IMR-90 (cell line): ENCODE data around the gene GDF9. TPM values are rescaled to one million over a fixed set of nuclear protein-coding genes. Genes with fewer than 3 reads are reported as not detected.

Experiments
- ATAC-seq: fragments of 200-7000 bp; cut with Tn5 transposase; 2 replicates; pipeline ENCODE4 v1.9.1; 2020; ENCODE audit warnings: low read depth, mild to moderate bottlenecking, moderate library complexity
- BruUV-seq: library from RNA; stranded (reverse); fragments of 400-500 nt; replicated peaks from 2 replicates; lab custom pipeline; 2021; lab: Mats Ljungman, UMichigan
- CTCF ChIA-PET: fragments of 300-600 bp; formaldehyde crosslinking; extraction: SDS; loops from one replicate; lab custom pipeline; 2021; ENCODE audit warnings: antibody characterized with exemption; lab: Yijun Ruan, JAX
- POLR2A ChIA-PET: fragments of 300-600 bp; sonication (Branson Sonifier 250); formaldehyde crosslinking; loops from one replicate; lab custom pipeline; 2022; ENCODE audit warnings: antibody characterized with exemption; ENCODE audit not compliant: unreplicated experiment; lab: Charles Lee
- DNase-seq: peaks from one replicate; pipeline ENCODE4 v3.0.0; 2013
- H2AFZ ChIP-seq: replicated peaks from 2 replicates; pipeline ENCODE3; 2013; ENCODE audit warnings: low read length, mild to moderate bottlenecking; ENCODE audit not compliant: poor library complexity
- H2AK5ac ChIP-seq: 2 replicates; pipeline ENCODE4 v1.6.1; 2013; ENCODE audit warnings: low read depth, low read length, inconsistent platforms
- H2AK9ac ChIP-seq: replicated peaks from 2 replicates; pipeline ENCODE3; 2013; ENCODE audit warnings: mild to moderate bottlenecking, low read depth, low read length, moderate library complexity; ENCODE audit not compliant: poor library complexity
- H2BK120ac ChIP-seq: 2 replicates; pipeline ENCODE4 v1.6.1; 2013; ENCODE audit warnings: low read depth, low read length, inconsistent platforms
- H2BK15ac ChIP-seq: 3 replicates; pipeline ENCODE4 v1.6.1; 2013; ENCODE audit warnings: low read depth, low read length, inconsistent platforms
- H2BK20ac ChIP-seq: 2 replicates; pipeline ENCODE4 v1.6.1; 2013; ENCODE audit warnings: low read depth, mild to moderate bottlenecking, inconsistent platforms, low read length, moderate library complexity
- H2BK5ac ChIP-seq: 2 replicates; pipeline ENCODE4 v1.6.1; 2013; ENCODE audit warnings: mild to moderate bottlenecking, low read depth, low read length, inconsistent platforms; ENCODE audit not compliant: poor library complexity, severe bottlenecking
- H3K14ac ChIP-seq: replicated peaks from 2 replicates; pipeline ENCODE4 v1.6.1; 2013; ENCODE audit warnings: low read depth, low read length, inconsistent platforms
- H3K18ac ChIP-seq: 2 replicates; pipeline ENCODE4 v1.6.1; 2013; ENCODE audit warnings: low read depth, low read length, control low read depth
- H3K23ac ChIP-seq: 2 replicates; pipeline ENCODE4 v1.6.1; 2013; ENCODE audit warnings: low read depth, low read length, inconsistent platforms
- H3K27ac ChIP-seq: 2 replicates; pipeline ENCODE4 v1.5.1; 2013; ENCODE audit warnings: mild to moderate bottlenecking, control low read depth, low read length; ENCODE audit not compliant: insufficient read depth
- H3K27me3 ChIP-seq: 2 replicates; pipeline ENCODE4 v1.6.1; 2013; ENCODE audit warnings: low read length; ENCODE audit not compliant: control insufficient read depth, insufficient read depth
- H3K36me3 ChIP-seq: 2 replicates; pipeline ENCODE4 v1.6.1; 2013; ENCODE audit warnings: low read length, mixed read lengths; ENCODE audit not compliant: control insufficient read depth, insufficient read depth
- H3K4ac ChIP-seq: 2 replicates; pipeline ENCODE4 v1.6.1; 2013; ENCODE audit warnings: low read depth, low read length, inconsistent platforms
- H3K4me1 ChIP-seq: 2 replicates; pipeline ENCODE4 v1.6.1; 2013; ENCODE audit warnings: low read length, mixed read lengths; ENCODE audit not compliant: control insufficient read depth, insufficient read depth
- H3K4me2 ChIP-seq: 2 replicates; pipeline ENCODE4 v1.6.1; 2013; ENCODE audit warnings: low read depth, mild to moderate bottlenecking, control low read depth, low read length, moderate library complexity
- H3K4me3 ChIP-seq: 2 replicates; pipeline ENCODE4 v1.5.1; 2013; ENCODE audit warnings: low read depth, mild to moderate bottlenecking, control low read depth, low read length, moderate library complexity; ENCODE audit not compliant: insufficient read depth
- H3K56ac ChIP-seq: 2 replicates; pipeline ENCODE4 v1.6.1; 2013; ENCODE audit warnings: low read length, inconsistent platforms; ENCODE audit not compliant: insufficient read depth; ENCODE audit errors: extremely low read depth
- H3K79me1 ChIP-seq, 2 experiments: 2 replicates each; pipeline ENCODE4 v1.6.1; 2013; ENCODE audit warnings: low read length in 2 of 2, inconsistent platforms in 1 of 2, low read depth in 1 of 2
- H3K9ac ChIP-seq: 2 replicates; pipeline ENCODE4 v1.6.1; 2013; ENCODE audit warnings: low read depth, low read length, control low read depth
- H3K9me1 ChIP-seq: 2 replicates; pipeline ENCODE4 v1.6.1; 2013; ENCODE audit warnings: low read length, inconsistent platforms; ENCODE audit not compliant: insufficient read depth
- H3K9me3 ChIP-seq: 2 replicates; pipeline ENCODE4 v1.6.1; 2013; ENCODE audit warnings: low read length; ENCODE audit not compliant: control insufficient read depth, insufficient read depth
- H4K20me1 ChIP-seq: 2 replicates; pipeline ENCODE4 v1.6.1; 2013; ENCODE audit warnings: low read length, inconsistent platforms; ENCODE audit not compliant: insufficient read depth
- H4K5ac ChIP-seq: 2 replicates; pipeline ENCODE4 v1.6.1; 2013; ENCODE audit warnings: mild to moderate bottlenecking, low read depth, low read length, control low read depth
- H4K8ac ChIP-seq, 2 experiments: 2 replicates each; pipeline ENCODE4 v1.6.1; 2013; ENCODE audit warnings: low read depth in 2 of 2, low read length in 2 of 2, control low read depth in 1 of 2, inconsistent platforms in 1 of 2
- H4K91ac ChIP-seq: 2 replicates; pipeline ENCODE4 v1.6.1; 2013; ENCODE audit warnings: low read depth, low read length, inconsistent platforms; ENCODE audit not compliant: insufficient read depth
- CEBPB ChIP-seq: IDR thresholded peaks from 2 replicates; pipeline ENCODE4 v1.6.1; 2012; ENCODE audit warnings: low read depth, low read length, improper control_type of control experiment
- FOS ChIP-seq: fragments of 150-350 bp; IDR thresholded peaks from 2 replicates; pipeline ENCODE4 v1.6.1; 2016; ENCODE audit warnings: low read depth, low read length
- NFE2L2 ChIP-seq: fragments of 150-350 bp; IDR thresholded peaks from 2 replicates; pipeline ENCODE4 v1.6.1; 2016; ENCODE audit warnings: low read depth, mild to moderate bottlenecking, low read length
- RAD21 ChIP-seq: IDR thresholded peaks from 2 replicates; pipeline ENCODE4 v1.6.1; 2012; ENCODE audit warnings: low read length, improper control_type of control experiment
- USF2 ChIP-seq: fragments of 150-350 bp; IDR thresholded peaks from 2 replicates; pipeline ENCODE4 v1.6.1; 2017; ENCODE audit warnings: mild to moderate bottlenecking, antibody characterized with exemption, low read length, low read depth
- WGBS, 2 experiments: methylation state at CpG; one replicate each; pipeline versions ENCODE4 v1.1.5 to v1.1.7; 2013; ENCODE audit warnings: missing lambda C conversion rate in 2 of 2; ENCODE audit not compliant: insufficient read length in 1 of 2; ENCODE audit errors: extremely low coverage in 2 of 2; 5-methylcytosine and 5-hydroxymethylcytosine counted together
- dilution Hi-C: fragments of 300-500 bp; cut with HindIII; formaldehyde crosslinking; loops from one replicate; pipeline ENCODE4 v1.14.3; 2018; ENCODE audit warnings: low sequenced_read_pairs; ENCODE audit not compliant: unreplicated experiment
- in situ Hi-C: fragments of 300-500 bp; cut with MboI; formaldehyde crosslinking; loops from 3 replicates; pipeline ENCODE4 v1.14.3; 2019; ENCODE audit warnings: low sequenced_read_pairs, inconsistent platforms, mixed read lengths
- intact Hi-C: fragments of 100-400 bp; cut with micrococcal nuclease; formaldehyde crosslinking; loops from 2 replicates; pipeline ENCODE4 v1.10.0; 2022
- polyA plus RNA-seq, 3 experiments: library from polyadenylated mRNA; depleted of rRNA; stranded (reverse); fragments of >200 nt; gene quantifications; 2 replicates each; pipeline ENCODE4 v1.2.3, GENCODE V29; 2012; ENCODE audit warnings: low replicate concordance in 1 of 3
- total RNA-seq: library from RNA; depleted of rRNA; stranded (reverse); fragments of >200 nt; gene quantifications from 2 replicates; pipeline ENCODE4 v1.2.3, GENCODE V29; 2012

Gene GDF9
- total and polyA plus RNA-seq, 2 of the 4 experiments (the other 2 are of a cell fraction): 0.18 to 0.21 TPM

GRCh38 chr5:132819468-132819867, 46.8 kb downstream of the GDF9 start (continued):
- no peak for TF ChIP-seq FOS

- Histone ChIP-seq H2AK5ac (no peak overlapping the region), H3K4me3 (no peak overlapping the region), H3K9me3 (no peaks in the 10 kb centered on the region), H2BK20ac (peak overlapping the region; percentile 15; the same call in 1 of the 2 replicates), H2BK5ac (peak overlapping the region; percentile 75), H3K9ac (no peak overlapping the region), H3K9me1 (no peaks in the 10 kb centered on the region), H3K23ac (no peak overlapping the region), H4K5ac (peak overlapping the region; percentile 83; the same call in 1 of the 2 replicates), H3K27ac (no peak overlapping the region), H3K14ac (0 out of 2 replicates have a peak overlapping the region, but pooled peaks have one; percentile 31), H3K36me3 (no peaks in the 10 kb centered on the region), H2BK120ac (peak overlapping the region; percentile 47; the same call in 1 of the 2 replicates), H2AK9ac (no peak overlapping the region), H3K4ac (no peak overlapping the region), H4K91ac (no peak overlapping the region; the same call in 1 of the 2 replicates), H3K79me1 (no peaks in the 10 kb centered on the region), H3K27me3 (peaks cover 19% of the 10 kb centered on the region), H2BK15ac (no peak overlapping the region), H3K4me1 (peaks cover 13% of the 10 kb centered on the region), H3K4me2 (no peak overlapping the region), H2AFZ (no peak overlapping the region), H4K8ac (peak overlapping the region; percentile 62 to 84; a peak in 3 of 4 replicates), H4K20me1 (no peaks in the 10 kb centered on the region), H3K18ac (peak overlapping the region; percentile 93), H3K56ac (no peak overlapping the region)
- no peak for TF ChIP-seq NFE2L2
- no peak for TF ChIP-seq CEBPB
- TF ChIP-seq FOS: no peak
- no peak for TF ChIP-seq USF2
- TF ChIP-seq RAD21: no peak
- POLR2A ChIA-PET: no interaction called here
- CTCF ChIA-PET: interaction anchor here (0.6 to 1.3 kb wide), 4 partner anchors 10 to 63 kb away, joined by 3 to 4 read pairs (median 4); no protein-coding TSS in a partner anchor
- in situ Hi-C loops: no loop called here
- BruUV-seq: no TSS peak
- dilution Hi-C loops: no loop called here
- DNase-seq: no peak
- intact Hi-C loops: no loop called here
- ATAC-seq: no peak
- no CpG with 5 or more reads among the region's 1 CpG for WGBS, 2 experiments
Observed at GRCh38 chr5:132817011-132817410, 49.3 kb downstream of the GDF9 start.
